GM21423 (cell line): ENCODE data around the gene ABCA13.
A peak's percentile ranks its signal among the peaks of the same experiment; 100 is the strongest.

Experiments
- ATAC-seq: cut with Tn5 transposase; IDR thresholded peaks from one replicate; pipeline ENCODE4 v1.9.1; 2021; ENCODE audit warnings: mild to moderate bottlenecking, moderate library complexity; ENCODE audit not compliant: unreplicated experiment

Gene ABCA13

DNA sequence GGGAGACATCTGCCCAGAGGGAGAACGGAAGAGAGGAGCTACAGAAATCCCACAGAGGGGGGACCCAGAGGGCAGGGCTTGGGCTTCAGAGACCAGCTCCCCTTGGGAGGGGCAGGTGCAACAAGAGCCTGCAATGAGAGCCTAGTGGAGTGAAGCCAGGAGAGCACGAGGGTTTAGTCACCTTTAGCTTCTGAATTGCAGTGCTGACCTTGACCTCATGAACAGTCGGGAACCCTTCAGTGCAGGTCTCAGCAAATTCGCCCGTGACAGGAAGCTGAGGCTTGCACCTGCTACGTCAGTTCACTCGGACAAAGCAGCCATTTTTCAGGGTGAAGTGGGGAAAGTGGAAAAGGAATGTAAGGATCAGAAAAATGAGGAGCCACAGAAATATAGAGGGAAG is 446.2 kb downstream of the ABCA13 start:
- ATAC-seq = no peak

DNA sequence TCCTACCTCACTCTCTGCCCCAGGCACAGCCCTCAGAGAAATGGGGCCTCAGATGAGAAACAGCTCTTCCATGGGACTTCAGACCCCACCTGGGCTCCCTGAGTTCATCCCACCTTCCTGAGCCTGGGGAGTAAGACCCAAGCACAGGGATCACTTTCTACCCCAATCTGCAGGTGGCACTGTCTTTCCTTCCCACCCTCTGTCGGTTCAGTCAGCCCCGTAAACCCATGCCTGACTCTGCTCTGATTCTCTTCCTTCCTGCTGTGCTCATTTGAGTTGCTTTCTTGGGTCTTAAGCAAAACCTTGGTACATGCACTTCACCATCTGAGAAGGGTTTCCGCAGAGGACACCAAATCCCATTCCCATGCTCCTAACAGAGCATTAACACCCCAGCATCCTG is 446.7 kb downstream of the ABCA13 start:
- ATAC-seq = no peak

DNA sequence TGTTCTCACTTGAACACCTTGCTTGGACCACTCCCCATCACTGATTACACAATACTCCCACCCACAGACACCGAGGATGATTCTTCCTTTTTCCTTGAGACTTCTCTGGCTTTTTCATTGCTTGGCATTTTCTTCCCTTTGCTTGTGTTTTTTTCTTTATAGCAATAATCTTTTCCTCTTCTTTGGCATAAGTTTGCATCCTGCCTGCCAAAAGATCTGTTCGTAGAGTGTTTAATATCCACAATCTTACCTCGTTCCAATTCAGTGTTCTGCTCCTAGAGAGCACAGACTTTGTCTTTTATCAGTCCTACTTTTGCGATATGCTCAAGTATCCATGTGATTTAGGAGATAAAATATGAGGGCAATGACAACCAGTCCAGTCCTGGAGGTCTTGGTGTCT is 449.8 kb downstream of the ABCA13 start:
- ATAC-seq = no peak

DNA sequence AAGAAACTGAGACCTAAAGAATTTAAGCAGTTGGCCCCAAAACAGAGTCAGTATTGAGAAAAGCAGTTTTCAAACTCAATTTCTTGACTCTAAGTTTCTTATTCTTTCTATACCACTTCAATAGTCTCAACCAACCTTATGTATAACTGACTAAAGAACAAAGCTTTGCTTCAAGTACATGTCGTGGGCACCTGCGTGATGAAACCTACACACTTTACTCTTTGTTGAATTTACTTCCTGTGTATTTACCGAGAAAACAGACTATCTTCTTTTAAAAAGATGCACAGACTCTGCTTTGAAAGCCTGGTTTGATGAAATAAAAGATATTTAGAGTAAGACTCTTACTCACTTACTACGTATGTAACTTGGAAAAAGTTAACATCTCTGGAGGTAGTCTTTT is 455.9 kb downstream of the ABCA13 start:
- no peak for ATAC-seq

DNA sequence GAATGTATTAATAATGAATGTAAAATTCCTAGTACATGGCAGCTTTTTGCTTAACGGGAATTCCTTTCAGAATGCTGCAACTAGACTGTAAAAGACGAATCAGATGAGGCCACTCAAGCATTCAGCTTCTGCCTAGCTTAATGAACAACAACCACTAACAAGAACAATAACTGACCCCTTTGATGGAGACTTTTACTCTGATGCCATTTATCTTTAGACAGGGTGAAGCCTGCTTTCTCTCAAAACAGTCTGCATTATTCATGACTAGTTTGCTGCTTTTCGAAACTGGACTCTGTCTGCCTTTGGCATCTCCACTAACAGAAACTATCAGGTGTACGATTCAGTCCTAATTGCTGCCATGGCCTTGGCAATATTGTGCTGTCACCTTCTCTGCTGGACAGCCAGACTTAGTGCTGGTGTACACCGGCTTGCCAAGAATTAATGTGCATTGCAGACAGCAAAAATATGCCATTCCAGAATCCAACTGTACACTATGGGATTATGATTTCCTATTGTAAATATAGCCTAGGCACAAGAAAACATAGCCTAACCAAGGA is 457.6 kb downstream of the ABCA13 start:
- no peak for ATAC-seq

DNA sequence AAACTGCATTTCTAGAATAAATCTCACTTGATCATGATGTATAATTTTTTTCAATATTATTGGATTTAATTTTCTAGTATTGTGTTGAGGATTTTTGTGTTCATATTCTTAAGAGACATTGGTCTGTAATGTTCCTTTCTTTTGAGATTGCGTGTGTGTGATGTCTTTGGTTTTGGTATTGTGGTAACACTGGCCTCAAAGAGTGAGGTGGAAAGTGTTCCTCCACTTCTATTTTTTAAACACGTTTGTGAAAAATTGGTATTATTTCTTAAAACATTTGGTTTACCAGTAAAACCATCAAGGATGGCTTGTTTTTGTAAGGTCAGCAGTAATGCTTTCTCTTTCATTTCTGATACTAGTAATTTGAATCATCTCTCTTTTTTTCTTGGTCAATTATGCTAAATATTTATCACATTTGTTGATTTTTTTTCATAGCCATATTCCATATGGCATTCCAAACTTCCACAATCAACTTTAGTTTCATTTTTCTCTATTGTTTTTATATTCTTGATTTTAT is 462.9 kb downstream of the ABCA13 start:
- ATAC-seq = no peak

DNA sequence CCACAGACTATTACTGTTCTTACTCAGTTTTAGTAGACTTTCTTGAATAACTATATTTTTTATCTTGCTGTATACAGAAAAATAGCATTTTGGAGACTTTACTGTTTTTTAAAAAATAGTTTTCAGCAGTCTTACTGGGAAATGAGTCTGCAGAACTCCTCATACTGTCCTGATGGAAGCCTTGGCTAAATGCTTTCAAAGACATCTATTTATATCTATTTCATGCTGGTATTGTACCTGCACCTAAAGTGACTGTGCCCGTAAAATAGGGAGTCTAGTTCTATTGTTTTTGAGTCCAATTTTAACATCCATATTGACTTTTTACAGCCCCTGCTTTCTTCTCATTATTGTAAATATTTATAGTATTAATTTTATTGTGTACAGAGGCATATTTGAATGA is 464.5 kb downstream of the ABCA13 start:
- no peak for ATAC-seq

DNA sequence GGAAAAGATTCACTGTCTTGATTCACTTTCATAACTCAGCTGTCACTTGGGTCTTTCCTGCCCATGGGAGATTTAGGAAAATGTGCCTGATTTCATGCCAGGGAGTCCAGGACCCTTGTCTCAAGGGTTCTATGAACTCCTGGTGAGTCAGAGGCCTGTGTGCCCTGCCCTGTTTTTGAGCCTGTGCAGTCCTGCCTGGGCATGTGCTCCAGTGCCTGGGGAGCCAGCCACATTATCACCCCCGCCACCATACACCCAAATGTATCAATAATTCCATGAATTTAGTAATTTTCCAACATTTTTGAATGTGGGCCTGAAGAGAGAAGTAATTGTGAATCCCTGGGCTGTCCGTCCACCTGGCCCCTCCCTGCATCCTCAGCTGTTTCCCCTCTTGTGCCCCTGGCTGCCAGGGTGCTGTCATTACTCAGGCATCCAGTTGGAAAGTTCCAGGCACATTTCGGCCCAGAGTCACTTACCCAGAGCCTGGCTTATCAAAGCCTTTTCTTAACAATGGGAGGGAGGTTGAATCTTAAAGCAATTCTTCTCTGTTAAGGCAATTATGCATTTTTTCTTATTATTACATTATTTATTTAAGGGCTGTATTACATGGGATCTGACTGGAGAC is 465.2 kb downstream of the ABCA13 start:
- ATAC-seq = no peak

DNA sequence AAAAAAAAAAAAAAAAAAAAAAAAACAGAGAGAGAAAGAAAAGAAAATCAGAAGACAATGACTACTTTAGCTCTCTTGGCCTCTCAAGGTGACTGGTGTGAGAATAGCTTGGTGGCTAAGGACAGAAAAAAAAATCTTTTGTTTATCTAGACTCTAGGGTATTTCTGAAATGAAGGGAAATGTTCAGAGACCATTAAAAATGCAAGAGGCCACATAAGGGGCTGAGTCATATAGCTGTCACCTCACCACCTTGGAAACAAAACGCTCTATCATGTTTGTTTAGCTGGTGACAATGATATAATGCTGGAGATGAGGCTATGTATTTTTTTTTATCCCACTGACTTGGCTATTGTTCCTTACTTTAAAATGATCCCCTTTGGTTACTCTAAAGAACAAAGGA is 466.1 kb downstream of the ABCA13 start:
- peak; percentile 52 for ATAC-seq

DNA sequence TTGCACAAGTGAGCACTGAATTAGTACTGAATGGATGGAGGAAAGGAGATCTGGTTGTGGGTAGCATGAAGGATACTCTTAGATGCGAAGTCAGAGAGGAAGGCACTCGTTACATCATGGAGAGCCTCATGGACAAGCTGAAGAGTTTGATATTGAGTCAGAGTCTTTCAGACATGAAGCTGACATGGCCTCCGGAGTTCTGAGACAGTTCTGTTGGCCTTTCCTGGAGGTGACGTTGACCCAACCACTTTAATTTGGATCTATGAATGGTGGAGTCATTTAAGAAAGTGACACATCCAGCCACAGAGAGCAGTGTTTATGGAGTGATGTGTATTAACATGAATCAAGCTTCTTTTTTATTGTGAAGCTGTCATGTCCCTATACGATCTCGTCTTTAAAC is 466.8 kb downstream of the ABCA13 start:
- ATAC-seq = no peak

DNA sequence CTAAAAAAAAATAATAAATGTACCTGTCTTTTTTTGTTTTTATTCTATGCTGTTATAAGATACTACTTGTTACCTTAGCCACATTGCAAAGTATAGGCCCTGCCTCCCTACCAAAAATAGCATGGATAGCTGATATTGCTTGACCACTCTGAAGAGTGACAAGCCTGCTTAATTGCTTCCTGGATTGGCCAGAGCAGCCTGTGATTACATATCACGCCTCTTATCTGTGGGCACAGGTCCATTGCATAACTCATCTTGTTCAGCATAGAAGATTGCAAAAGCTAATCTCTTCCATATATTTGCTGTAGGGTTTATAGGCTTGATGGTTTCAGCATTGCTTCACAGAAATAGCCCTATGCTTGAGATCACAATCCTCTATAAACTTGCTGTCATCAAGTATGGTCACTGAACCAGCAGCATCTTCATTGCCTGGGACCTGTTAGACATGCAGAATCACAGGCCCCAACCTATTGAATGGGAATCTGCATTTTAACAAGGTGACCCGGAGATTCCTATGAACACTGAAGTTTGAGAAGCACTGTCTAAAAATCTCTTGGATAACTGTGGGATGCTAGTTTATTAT is 472.3 kb downstream of the ABCA13 start:
- no peak for ATAC-seq

DNA sequence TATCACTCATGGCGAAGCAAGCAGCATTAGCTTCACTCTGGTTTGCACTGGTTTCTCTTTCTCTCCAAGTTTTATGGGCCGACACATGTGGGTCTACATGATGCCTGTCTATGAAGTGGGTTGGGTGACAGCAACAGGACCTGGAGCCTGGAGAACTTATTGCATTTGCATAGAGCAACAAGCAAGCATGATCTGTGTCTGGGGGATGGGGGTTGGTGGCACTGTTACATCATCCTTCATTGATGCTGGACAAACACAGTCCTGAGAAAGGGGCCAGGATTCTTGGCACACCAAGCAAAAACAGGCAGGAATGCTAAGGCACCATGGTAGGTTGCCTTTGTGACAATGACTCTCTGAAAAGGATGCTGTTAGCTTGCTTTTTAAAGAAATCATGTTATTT is 486.9 kb downstream of the ABCA13 start:
- no peak for ATAC-seq

DNA sequence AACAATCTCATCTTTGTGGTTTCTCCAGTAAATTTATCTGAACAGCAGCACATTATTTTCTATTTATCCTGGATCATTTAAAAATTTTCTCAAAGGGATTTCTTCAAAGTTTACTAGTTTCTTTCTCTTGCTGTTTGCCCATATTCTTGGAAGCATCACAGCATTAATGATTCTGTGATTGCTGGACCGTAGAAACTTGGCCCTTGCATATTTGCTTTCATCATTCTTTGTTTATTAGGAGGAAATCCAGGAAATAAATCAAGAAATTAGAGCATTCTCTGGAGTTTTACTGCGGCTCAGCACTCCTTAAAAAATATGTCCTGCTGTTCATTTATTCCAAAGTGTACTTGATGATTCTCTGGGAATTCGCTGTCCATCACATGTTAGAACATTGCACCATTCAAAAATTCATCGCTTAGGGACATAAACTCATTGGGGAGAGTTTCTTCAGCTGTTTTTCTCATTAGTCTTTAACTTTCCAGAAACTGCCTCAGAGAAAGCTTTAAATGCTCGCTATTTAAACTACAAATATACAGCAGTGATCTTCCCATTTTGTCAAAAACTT is 489.1 kb downstream of the ABCA13 start:
- no peak for ATAC-seq

DNA sequence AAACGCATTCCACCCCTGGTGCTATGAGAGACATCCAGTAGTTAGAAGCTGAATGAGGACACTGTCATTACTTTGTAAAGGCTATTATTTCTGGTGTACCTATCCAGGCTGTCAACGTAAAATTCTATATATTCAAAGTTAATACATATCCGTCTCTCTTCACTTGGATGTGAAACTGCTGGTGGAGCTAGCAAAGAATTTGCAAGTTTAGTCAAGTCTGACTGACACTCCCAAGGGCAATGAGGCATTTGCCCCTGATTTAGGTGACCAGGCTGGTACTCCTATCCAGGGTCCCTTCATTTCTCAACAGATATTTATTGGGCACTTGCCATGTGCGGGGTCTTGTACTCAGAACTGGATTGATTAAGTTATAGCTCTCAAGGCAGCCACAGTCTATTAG is 493.0 kb downstream of the ABCA13 start:
- no peak for ATAC-seq

DNA sequence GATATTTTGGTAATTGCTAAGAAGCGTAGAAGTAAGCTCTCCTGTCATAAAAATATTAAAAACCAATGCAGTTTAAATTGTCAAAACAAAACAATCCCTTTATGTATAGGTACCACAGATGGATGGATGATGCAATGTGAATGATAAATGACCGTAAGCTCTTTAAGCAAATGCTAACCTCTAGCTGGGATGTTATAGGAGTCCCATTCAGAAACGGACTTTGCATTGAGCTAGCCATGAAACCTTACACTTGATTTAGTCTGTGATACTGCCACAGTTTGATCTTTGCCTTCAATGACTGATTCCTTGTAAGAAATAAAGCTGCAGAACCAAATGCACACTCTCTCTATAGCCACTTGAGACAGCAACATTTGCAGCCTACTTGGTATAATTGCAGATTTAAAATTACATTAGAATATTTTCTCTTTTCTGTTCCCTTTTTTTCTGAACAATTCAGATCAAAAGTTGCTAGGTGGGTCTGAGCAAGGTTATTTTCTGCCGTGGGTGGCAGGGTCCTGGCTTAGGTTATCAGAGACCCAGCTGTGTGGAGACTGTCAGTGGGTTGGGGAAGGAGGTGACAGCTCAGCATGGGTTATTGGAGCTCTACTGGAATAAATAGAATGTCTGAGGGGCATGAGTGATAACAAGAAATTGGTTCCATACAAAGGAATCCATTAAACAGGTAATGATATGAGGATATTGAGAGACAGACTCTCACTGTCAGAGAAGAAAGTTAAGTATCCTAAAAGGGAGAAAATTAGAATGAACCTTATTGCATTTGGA is 494.3 kb downstream of the ABCA13 start:
- ATAC-seq = no peak

DNA sequence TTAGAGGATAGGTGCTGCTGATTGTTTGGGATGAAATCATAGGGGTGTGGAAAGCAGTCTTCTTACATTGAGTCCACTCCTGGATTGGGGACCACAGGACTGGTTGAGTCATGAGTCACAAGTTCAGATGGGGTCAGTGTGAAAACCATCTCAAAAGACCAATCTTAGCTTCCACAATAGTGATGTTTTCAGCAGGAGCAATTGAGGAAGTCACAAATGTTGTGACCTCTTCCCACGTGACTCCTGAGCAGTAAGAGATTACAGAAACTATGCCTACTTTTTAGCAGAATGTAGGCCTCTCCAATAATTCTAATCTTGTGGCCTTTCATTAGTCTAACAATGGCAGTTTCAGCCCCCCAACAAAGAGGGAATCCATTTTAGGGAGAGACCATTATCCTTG is 496.1 kb downstream of the ABCA13 start:
- ATAC-seq = no peak

DNA sequence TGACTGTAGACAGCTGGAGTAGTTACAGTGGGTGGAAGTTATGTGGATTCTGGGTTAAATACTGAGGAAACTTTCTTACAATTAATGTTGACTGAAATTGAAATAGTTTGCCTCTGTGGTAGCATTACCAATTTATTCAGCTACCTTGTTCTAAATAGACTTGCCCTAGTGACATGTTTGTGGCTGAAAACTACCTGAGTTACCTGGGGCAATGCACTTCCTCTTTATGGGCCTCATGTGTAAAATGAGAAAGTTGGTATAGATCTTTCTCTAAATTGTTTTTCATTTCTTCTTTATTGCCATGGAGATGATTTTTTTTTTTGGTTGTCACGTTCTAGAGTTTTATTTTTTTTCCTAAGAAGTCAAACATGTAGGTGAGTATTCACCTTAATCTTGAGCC is 500.4 kb downstream of the ABCA13 start:
- no peak for ATAC-seq

DNA sequence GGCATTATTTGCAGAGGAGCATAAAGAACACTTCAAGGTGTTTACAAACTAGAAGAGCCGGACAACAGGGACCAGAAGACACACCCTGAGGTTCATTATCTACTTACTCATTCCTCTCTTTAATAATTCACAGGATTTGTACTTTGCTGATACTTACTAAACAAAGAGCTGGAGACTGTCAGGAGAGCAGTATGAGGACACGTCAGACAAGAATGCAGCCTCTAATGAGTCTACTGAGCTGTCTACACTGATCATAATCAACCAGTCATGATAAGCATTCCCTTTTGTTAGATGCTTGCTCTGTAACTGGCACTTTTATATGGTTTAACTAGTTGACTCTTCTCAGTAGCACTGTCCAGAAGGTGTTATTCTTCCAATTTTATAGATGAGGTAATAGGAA is 509.7 kb downstream of the ABCA13 start:
- ATAC-seq = no peak

DNA sequence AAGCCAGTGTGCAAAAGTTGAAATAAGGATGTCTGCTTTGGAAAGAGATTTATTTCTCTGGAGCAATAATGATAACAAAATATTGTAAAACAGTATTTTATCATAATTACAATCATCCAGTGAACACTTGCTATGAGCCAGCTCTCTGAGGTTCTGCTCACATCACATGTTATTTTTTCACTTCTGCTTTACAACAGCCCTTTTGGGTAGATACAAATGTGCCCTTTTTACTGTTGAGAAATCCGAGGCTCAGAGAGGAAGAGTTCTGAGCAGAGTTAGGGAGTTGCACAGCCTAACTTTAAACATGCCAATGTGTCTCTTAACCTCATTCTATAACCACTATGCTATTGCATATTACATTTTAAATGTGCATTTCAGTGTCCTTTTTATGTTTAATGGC is 520.5 kb downstream of the ABCA13 start:
- ATAC-seq = no peak
